Measurements from ENCODE around the gene LRRC61.

LRRC61 gene

DNA sequence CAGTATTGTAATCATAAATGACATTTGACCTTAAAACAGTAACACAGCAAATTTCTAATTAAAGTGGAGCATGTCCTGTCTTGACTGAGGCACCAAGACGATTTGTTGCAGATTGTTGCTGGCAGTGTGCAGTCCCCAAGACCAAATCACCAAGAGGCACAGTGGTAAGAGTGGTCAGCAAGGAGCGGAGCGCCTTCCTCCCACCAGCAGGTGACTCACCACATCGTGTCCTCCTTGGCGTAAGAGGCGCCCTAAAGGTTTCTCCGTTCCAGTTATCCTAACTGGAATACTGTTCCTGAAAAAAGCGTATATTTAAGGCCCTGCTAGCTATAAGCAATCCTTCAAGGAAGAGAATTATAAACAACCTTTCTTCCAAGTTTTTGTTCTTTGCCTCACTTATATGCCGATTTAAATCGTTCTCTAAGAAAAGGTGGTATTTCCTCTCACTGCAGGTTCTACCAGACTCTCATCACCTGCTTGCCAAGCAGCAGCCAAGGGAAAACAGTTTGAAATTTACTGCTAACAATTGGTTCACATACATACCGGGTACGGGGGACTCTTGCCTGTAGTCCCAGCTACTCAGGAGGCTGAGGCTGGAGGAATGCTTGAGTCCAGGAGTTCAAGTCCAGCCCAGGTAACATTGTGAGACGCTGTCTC lies 34.7 kb downstream of the LRRC61 start:
- DNase-seq = no peak

DNA sequence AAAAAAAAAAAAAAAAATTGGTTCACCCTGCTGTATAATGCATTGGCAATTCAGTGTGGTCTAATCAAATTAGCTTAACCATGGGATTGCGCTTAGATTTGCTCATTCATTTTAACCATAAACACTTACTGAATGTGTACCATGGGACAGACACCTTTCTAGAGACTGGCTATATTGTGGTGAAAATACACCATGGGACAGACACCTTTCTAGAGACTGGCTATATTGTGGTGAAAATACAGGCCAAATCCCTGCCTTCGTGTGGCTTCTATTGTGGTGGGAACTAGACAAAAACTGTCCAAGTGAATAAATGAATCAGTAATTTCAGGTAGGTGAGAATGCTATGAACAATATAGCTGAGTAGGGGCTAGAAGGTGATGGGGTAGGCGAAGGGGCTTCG lies 35.3 kb downstream of the LRRC61 start:
- DNase-seq = no peak

DNA sequence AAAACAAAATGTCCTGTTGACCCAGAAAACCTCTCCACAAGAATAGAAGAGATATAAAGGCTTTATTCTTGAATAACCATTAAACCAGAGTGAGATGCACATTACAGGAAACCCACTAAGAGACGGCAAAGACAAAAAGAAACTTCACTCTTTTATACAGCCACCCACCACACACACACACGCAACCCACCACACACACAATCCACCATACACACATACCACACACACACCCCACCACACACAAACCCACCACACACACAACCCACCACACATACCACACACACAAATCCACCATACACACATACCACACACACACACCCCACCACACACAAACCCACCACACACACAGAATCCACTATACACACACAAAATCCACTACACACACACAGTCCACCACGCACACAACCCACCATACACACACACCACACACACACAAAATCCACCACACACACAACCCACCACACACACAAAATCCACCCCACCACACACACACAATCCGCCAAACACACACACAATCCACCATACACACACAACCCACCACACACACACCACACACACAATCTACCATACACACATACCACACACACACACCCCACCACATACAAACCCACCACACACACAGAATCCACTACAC lies 36.0 kb downstream of the LRRC61 start:
- no peak for DNase-seq

DNA sequence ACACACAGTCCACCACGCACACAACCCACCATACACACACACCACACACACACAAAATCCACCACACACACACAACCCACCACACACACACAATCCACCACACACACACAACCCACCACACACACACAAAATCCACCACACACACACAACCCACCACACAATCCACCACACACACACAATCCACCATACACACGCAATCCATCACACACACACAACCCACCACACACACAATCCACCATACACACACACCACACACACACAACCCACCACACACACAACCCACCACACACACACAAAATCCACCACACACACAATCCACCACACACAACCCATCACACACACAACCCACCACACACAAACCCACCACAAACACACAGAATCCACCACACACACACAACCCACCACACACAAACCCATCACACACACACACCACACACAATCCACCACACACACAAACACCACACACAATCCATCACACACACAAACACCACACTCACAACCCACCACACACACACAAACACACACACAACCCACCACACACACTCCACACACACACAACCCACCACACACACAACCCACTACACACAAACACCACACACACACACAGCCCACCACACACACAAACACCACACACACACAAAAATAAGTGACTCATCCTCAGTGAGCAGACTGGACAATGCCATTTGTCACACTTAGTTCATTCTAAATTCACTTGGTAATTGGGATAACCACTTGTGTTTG lies 36.6 kb downstream of the LRRC61 start:
- DNase-seq = no peak

DNA sequence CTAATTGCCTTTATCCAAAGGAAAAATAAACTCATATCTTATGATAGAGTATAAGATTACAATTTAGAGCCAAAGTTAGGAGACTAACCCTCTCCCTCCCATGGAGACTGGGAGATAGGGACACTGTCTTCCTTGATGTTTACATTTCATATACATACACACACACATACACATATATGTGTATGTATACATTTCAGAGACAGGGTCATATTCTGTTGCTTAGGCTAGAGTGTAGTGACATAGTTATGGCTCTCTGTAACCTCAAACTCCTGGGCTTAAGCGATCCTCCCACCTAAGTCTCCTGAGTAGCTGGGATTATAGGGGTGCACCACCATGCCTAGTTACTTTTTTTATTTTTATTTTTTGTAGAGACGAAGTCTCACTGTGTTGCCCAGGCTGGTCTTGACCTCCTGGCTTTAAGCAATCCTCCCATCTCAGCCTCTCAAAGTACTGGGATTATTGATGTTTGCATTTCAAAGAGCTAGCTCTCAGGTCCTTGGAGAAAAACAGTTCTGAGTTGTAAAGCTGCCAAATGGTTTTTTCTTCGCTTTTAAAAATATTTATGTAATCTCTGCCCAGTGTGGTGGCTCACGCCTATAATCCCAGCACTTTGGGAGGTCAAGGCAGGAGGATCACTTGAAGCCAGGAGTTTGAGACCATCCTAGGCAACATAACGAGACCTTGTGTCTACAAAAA lies 37.4 kb downstream of the LRRC61 start:
- no peak for DNase-seq

DNA sequence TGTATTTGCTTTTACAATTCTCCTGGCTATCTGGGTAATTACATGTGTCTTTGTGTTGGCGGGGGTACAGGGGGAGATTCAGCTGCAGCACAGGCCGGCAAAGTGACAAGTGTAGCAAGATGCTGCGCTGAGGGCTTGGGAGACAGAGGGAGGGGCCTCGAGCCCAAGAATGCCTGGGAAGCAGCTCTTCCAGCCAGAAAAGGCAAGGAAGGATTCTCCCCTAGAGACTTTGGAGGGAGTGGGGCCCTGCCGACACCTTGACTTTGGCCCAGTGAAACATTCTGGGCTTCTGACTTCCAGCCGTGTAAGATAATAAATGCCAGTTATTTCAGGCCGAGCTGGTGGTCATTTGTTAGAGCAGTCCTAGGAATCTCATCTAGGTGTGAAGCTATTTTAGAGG lies 38.2 kb downstream of the LRRC61 start:
- no peak for DNase-seq

DNA sequence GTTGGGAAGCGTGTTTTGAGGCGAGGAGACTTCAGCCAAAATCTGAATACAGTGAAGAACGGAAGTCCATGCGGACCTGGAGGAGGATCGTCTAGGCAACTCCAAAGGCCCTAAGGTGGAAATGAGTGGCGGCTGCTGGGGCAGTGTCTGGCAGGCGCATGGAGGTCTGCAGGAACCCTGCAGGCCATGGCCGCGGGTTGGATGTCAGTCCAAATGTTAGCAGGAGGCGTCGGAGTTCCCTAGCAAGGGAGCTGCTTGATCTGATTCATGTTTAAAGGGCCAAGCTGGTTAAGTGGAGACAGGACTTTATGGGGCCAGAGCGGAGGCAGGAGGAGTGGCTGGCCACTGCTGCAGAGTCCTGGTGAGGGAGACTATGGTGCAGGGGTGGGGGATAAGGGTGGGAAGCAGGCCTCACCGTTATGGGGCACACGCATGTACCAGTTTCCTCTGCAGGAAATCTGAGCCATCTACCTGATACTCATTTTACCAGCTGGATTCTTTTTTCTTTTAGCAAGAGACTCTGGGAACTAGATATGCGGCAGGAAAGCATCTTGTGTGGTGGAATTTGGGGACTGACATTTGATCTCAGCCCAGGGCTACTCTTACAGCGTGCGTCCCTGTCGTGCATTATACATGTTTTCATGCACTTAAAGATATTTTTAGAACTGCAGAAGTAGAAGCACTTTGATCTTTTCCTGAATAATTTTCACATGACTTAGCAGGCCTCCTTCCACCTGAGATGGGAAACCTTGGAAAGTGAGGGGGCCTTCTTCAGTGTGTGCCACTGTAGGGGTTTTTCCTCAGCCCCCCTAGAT lies 38.9 kb downstream of the LRRC61 start:
- no peak for DNase-seq

DNA sequence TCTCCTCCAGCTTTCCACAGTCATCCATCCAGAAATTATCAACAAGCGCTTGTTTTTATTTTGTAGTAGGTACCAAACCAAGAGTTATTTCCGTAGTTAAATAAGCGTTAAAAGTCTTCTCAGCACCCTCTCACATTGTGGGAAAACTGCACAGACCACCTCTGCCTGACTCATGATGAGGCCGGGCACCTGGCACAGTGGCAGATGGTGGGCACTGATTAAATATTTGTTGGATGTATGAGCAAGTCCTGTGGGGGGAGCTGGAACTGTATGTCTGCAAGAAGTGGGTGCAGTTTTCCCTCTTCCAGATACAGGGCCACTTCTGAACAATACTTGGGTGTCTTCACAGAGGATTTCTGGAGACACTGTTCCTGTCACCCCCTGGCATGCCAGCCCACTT lies 40.2 kb downstream of the LRRC61 start:
- no peak for DNase-seq

DNA sequence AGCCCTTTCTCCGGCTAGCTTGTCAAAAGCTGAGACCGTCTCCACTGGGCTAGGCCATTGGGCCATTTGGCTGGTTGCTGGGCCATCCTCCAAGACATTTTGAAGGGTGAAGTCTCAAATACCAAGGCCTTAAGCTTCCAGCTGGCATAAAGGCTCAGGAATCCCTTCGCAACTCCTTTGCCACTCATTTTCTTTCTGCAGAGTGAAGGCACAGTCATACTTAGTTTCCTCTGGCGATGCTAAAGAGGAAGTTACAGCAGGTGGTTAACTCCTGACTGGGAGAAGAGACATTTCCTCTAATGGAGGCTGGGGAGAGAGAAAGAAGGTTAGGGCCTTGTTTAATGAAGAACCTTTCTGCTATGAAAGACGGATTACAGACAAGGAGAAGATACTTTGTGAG lies 40.7 kb downstream of the LRRC61 start:
- DNase-seq = no peak

DNA sequence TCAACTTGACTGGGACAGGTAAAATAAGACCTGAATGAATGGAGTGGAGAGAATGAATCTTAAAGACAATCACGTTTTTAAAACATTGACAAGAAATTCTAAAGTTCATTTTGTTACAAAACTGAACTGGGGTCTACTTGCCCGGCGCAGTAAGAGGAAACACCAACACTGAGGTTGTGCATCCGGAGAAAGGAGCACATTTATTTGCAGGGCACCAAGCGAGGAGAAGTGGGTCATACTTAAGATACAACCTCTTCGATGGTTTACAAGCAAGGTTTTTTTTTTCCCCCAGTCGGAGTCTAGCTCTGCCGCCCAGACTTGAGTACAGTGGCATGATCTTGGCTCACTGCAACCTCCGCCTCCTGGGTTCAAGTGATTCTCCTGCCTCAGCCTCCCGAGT lies 42.0 kb downstream of the LRRC61 start:
- DNase-seq = no peak

DNA sequence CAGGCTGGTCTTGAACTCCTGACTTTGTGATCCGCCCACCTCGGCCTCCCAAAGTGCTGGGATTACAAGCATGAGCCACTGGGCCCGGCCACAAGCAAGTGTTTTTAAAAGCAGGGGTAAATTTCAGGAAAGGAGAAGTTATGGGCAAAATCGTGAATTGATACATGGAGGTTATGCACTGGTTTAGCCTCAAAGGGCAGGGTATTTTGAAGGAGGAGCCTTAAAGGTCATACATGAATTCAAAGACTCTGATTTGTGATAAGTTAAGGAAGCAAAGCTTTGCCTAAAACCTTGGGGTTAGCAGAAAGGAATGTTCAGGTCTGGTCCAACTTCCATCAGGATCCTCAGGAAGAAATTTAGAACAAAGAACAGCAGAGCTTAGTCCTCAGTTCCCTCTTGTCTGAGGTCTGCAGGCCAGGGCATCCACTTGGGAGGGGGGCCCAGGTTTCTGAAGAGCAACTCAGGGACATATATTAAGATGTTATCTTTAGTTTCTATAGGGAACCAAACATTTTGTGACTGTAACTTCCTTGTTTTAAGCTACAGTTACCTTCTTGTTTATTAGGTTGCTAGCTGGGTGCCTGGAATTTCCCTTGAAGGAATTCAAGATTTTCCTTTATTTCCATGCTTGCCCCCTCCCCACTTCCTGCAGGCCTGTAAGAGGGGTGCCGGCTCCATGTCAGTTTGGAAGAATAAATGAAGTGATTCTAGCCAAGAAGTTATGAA lies 42.7 kb downstream of the LRRC61 start:
- DNase-seq = no peak

DNA sequence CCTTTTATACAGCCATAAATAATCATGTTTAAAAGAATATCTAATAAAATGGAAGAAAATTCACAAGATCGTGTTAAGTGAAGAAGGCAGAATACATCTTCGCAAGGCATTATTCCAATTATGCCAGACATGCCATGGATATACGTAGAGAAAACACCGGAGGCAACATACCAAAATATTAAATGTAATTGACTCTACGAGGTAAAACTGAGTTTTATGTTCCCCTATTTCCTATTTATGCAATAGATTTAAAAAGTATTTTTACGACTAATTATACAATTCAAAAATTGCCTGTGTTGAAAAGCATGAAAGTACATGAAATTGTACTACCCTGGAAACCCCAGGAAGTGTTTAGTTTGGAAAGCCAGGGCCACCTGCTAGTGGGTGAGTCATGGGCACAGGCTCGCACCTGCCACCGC lies 44.5 kb downstream of the LRRC61 start:
- DNase-seq = peak in 1 of 2 experiments; percentile 73

DNA sequence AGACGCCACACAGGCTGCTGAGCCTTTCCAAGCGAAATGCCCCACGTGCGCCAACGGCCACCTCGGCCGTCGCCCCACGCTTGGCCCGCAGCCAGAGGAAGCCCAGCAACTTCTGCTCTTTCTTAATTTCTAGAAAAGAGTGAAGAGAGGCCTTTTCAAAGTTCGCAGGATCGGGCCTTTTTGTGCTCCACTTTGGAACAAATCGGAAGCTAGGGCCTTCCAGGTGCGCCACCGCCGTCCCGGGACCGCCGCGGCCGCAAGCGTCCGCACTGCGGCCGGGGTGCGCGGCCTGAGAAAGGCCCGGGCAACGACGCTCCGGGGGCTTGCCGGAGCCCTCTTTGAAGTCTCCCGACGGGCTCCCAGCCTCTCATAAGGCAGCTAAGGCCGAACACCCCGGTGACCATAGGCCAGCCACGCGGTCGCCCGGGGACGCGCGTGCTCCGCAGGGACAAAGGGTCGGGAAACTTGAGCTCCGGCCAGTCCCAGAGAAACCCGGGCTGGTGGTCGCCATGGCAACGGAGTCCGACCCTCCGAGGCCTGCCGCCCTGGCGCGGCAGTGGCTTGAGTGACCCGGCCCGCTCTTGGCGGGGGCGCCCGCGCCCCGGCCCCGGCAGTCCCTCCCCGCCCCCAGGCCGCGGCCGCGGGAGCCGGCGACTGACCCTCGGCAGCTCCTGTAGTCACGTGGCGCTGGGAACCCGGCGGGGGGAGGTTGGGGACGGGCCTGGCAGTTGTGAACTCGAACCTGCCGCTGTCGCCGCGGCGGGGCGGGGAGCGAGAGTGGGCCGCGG lies 45.1 kb downstream of the LRRC61 start, which contains the start of gene REPIN1:
TSS of gene REPIN1 (plus strand) at position 727 of the 788 bp plus-strand sequence. CDS start 890 bp downstream, outside the sequence.
- DNase-seq = peak; percentile 84 to 88

DNA sequence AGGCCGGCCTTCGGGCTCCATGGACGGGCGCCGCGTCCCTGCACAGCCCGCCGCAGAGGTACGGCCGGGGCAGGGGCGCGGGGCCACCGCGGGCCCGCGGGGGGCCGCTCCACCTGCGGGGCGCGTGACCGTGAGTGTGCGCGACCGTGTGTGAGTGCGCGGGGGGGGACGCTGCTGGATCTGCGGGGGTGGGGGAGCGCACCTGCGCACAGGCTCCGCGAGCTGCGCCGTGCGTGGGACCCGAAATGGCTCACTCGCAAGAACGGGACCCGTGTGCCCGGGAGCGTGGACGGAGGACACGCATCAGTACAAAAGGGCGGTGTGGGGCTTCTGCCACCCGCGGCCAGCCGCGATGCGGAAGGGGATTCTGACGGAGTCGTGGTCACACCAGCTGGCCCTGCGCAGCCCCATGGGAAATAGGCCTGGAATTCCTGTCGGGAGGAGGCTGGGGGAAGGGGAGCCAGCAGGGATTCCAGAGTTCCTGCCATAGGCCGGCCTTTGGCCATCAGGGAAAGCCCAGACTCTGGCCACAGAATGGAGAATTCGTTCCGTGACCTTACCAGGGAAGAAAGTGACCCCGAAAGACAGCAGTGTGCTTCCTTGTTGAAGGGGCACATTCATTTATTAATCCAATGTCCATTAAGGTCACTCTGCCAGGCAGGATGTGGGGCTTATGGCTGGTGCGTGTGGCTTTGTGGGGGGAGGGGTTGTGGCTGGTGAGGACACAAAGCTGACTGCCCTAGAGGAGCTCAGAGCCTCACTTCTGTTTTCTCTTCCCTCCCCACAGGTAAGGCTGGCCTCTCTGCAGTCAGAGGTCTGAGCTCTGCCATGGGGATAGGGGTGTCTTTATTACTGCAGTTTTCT lies 46.0 kb downstream of the LRRC61 start:
- no peak for DNase-seq

DNA sequence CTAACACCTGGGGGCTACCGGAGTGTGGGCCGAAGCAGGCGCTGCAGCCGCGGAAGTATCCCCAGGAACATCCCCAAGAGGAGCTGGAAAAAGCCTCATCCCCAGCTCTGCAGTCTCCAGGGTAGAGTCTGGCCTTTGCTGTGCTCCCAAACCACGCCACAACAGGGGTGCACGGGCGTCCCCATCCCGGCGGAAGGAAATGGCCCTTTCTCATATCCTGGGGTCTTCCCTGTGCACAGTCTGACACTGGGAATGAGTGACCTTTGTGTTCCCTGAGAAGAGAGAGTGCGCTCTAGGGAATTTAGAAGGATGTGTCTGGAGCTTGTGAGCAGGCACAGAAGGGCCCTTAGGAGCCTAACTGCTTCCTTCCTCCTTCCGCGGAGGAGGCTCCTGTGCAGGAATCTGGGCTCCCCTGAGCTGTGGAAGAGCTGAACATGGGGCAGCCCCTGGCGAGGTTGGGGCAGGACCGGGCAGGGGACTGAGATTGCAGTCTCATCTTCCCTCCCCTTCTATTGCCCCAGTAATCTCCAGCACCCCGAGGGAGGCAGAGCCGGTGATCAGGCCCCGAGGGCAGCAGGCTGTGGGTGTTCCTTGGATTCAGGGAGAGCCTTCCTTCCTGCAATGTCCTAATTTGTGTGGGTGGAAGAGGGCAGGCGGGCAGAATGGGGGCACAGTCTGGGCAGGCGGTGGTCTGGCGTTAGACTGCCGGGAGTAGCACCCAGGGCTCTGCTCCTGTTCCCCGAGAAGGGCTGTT lies 46.8 kb downstream of the LRRC61 start:
- DNase-seq = no peak

DNA sequence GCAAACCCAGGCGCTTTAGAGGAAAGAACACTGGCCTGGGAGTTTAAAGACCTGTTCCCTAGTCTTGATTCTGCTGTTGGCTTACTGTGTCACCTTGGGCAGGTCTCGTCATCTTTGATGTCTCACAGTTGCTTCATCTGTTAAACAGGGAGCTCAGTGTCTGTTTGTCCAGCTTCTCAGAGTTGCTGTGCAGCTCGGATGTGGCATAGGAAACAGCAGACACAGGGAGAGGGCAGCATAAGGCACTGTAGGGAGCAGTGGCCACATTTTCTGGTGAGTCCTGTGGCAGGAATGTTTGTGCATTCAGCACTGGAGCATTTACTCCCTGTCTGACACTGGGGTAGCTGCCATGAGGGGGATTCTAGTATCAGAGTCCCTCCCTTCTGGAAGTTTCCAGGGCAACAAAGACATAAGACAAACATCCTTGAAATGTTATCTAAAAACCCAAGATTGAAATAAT lies 47.5 kb downstream of the LRRC61 start:
- no peak for DNase-seq

DNA sequence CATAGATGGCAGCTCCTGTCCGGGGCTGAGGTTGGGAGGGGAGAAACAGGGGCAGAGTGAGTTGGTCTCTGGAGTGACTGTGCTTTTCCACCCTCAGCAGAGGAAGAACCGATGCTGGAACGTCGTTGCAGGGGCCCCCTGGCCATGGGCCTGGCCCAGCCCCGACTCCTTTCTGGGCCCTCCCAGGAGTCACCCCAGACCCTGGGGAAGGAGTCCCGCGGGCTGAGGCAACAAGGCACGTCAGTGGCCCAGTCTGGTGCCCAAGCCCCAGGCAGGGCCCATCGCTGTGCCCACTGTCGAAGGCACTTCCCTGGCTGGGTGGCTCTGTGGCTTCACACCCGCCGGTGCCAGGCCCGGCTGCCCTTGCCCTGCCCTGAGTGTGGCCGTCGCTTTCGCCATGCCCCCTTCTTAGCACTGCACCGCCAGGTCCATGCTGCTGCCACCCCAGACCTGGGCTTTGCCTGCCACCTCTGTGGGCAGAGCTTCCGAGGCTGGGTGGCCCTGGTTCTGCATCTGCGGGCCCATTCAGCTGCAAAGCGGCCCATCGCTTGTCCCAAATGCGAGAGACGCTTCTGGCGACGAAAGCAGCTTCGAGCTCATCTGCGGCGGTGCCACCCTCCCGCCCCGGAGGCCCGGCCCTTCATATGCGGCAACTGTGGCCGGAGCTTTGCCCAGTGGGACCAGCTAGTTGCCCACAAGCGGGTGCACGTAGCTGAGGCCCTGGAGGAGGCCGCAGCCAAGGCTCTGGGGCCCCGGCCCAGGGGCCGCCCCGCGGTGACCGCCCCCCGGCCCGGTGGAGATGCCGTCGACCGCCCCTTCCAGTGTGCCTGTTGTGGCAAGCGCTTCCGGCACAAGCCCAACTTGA lies 48.2 kb downstream of the LRRC61 start:
- no peak for DNase-seq

DNA sequence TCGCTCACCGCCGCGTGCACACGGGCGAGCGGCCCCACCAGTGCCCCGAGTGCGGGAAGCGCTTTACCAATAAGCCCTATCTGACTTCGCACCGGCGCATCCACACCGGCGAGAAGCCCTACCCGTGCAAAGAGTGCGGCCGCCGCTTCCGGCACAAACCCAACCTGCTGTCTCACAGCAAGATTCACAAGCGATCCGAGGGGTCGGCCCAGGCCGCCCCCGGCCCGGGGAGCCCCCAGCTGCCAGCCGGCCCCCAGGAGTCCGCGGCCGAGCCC lies 48.8 kb downstream of the LRRC61 start:
- no peak for DNase-seq
